Activated naive CD8-positive, alpha-beta T cell treated with anti-CD3 and anti-CD28 coated beads, Interleukin-2, amount 50 U/mL, for 16 hours (primary cell): Measurements from ENCODE around the gene TAF6.

Experiments used
- DNase-seq: peaks from one replicate; pipeline ENCODE4 v3.0.0-alpha.2; 2020; ENCODE audit warnings: low read depth, low spot score

Gene TAF6

DNA sequence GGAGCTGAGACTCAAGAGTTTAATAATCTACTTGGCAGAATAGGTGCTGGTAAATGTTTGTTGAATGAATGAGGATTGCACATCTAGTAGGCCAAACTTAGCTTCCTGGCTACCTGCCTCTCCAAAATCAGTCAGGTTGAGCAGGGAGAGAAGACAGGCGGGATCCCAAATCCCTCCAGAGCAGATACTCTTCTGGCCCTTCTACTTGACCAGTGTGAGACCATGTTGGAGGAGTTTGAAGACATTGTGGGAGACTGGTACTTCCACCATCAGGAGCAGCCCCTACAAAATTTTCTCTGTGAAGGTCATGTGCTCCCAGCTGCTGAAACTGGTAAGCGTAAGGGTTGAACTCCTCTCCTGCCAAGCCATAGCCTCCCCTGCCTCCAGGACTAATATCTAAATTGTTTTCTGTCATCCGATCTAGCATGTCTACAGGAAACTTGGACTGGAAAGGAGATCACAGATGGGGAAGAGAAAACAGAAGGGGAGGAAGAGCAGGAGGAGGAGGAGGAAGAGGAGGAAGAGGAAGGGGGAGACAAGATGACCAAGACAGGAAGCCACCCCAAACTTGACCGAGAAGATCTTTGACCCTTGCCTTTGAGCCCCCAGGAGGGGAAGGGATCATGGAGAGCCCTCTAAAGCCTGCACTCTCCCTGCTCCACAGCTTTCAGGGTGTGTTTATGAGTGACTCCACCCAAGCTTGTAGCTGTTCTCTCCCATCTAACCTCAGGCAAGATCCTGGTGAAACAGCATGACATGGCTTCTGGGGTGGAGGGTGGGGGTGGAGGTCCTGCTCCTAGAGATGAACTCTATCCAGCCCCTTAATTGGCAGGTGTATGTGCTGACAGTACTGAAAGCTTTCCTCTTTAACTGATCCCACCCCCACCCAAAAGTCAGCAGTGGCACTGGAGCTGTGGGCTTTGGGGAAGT is 5.4 kb upstream of the TAF6 start:
- no peak for DNase-seq

DNA sequence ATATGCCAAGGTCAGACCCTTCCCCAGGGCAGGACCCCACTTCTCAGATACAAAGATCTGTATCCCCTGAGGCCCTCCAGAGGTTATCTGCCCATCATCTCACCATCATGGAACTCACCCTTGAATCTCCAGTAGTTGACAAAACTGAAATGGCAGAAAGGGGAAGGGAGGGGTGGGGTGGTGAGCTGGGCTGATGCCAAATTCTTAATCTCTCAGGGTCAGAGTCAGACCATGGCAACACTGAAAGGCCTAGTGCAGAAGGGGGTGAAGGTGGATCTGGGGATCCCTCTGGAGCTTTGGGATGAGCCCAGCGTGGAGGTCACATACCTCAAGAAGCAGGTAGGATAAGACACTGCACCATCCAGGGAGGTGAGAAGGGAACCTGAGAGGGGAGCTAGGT is 3.4 kb upstream of the TAF6 start:
- no peak for DNase-seq

- no peak for DNase-seq
Measured at GRCh38 chr7:100122067-100122466, 2.9 kb upstream of the TAF6 start.

GRCh38 chr7:100120733-100121036 is 1.5 kb upstream of the TAF6 start:
- DNase-seq: no peak

GRCh38 chr7:100119970-100120732 is 993 bp upstream of the TAF6 start:
- DNase-seq: peak; percentile 43

DNA sequence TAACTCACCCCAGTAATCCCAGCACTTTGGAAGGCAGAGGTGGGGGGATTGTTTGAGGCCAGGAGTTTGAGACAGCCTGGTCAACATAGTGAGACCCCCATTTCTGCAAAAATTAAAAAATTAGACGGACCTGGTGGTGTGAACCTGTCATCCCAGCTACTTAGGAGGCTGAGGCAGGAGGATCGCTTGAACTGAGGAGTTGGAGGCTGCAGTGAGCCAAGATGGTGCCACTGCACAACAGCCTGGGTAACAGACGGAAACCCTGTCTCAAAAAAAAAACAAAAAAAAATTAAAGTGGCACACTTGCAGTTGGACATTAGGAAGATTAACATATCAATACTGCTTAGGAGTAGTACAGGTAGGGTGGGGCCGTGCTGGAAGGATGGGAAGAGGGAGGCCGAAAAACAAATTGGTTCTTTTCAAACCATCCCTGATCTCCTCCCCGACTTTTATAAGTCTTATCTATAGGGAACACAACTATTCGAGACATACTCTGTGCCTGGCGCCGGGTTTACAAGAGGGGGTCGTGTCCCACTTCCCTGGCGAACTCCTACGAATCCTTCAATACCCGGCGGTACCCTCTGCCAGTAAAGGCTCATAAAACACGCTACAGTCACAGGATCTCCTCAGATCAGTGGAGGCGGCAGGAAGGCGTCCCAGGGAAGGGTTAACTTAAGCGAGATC is 628 bp downstream of the TAF6 start:
- no peak for DNase-seq

GRCh38 chr7:100115026-100115425 is 4.1 kb downstream of the TAF6 start:
- DNase-seq: no peak

DNA sequence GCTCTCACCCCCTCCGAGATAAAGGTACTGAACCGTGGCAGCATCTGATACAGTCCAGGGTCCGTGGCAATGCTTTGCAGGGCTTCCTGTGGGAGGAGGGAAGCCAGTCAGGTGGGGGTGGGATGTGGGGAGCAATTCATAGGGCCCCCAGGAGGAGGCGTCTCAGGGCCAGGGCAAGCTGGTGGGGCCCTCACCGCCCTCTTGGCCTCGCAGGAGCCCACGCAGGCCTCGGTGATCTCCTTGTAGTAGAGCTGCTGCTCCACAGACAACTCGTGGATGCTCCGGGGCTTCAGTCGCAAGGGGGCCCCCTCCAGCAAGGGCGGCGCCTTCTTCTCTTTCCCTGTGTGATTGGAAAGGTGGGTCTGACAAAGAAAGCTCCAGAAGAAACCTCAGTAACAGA is 7.2 kb downstream of the TAF6 start:
- DNase-seq: no peak

- no peak for DNase-seq
Measured at GRCh38 chr7:100111156-100111555, 8.0 kb downstream of the TAF6 start.

- DNase-seq: no peak
Measured at GRCh38 chr7:100109521-100110163, 9.5 kb downstream of the TAF6 start.

DNA sequence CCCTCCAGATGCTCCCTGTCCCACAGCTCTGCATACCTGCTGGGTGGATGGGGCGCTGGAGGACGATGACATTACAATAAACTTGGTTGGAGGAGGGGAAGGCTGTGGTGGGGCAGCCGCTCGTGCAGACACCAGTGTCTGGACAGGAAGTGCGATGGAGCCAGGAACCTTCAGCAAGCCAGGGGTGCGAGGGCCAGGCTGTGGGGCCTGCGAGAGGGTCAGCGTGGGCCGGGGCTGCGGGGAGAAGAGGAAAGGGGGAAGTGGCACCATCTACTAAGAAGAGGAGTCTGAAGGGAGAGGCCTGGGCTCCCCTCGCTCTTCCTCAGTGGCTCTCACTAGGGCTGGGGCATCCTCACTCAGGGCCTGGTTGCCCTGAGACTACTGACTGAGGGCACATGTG is 11.3 kb downstream of the TAF6 start:
- DNase-seq: no peak

DNA sequence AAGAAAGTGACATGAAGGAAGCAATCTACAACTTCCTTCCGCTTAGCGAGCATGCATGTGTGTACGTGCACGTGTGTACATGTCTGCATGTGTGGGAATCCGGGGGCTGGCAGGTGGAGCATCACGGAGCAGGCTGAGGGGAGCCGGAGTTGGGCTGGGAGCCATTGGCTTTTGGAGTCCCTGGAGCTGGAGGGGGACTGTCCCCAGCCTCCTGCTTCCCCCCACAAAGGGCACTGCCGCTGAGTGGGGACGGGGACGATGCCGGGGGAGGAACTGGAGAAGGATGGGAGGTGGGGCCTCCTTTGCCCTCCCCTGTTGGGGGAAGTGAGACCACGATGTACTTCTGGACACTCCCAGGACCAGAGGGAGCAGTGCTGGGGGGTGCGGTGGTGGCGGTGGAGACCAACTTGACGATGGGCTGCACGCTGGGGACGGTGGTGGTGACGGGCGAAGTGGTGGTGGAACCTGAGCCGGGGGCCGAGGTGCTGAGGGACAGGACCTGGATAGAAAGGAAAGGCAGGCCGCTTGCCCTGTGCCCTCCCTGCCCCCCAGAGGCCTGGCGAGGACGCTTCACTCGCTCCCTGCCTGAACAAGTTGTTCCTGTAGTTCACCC is 11.9 kb downstream of the TAF6 start:
- no peak for DNase-seq

- DNase-seq: no peak
Measured at GRCh38 chr7:100106633-100107032, 12.5 kb downstream of the TAF6 start.

DNA sequence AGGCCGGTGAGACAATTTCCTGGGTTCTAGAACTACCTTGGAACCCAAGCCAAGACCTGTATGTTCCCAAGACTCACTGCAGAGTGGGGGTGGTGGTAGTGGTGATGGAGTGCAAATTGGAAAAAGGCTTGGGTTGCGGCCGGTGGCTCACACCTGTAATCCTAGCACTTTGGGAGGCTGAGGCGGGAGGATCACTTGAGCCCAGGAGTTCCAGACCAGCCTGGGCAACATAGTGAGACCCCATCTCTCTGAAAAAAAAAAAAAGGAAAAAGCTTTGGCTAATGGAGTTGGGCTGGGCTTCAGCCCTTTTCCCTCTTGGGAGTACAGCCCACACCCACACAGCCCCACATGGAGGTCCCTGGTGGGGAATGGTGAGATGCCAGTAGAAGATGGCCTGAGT is 13.6 kb downstream of the TAF6 start:
- no peak for DNase-seq

DNA sequence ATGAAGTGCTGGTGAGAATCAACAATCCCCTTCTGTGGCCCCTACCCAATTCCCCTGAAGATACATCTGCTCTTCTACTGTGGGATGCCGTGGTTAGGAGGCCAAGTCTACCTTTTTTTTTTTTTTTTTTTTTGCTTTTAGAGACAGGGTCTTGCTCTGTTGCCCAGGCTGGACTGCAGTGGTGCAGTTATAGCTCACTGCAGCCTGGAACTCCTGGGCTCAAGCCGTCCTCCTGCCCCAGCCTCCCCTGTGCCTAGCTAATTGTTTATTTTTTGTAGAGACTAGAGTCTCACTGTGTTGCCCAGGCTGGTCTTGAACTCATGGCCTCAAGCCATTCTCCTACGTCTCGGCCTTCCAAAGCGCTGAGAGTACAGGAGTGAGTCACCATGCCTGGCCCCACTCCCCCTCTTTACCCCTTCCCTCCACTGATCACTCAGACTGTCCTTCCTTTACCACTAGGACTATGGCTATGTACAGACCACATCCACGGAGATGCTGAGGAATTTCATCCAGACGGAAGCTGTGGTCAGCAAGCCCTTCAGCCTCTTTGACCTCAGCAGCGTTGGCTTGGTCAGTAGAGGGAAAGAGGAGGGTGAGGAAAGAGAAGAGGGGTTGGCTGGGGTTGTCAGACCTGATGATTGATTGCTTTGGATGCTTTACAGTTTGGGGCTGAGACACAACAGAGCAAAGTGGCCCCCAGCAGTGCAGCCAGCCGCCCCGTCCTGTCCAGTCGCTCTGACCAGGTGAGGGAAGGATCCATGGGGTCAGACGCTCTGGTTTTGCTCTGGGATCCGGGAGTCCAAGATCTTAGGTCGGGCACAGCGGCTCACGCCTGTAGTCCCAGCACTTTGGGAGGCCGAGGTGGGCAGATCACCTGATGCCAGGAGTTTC is 16.0 kb downstream of the TAF6 start:
- DNase-seq: no peak

GRCh38 chr7:100101016-100101862 is 17.9 kb downstream of the TAF6 start, which contains the start of the genes AP4M1 and MCM7:
Gene AP4M1, plus strand, starts transcription at chr7:100101643. Its CDS starts 72 bp downstream, at chr7:100101715.
Gene MCM7, minus strand, starts transcription at chr7:100101397. Its CDS starts 103 bp downstream, at chr7:100101294.
- peak; percentile 91 for DNase-seq

DNA sequence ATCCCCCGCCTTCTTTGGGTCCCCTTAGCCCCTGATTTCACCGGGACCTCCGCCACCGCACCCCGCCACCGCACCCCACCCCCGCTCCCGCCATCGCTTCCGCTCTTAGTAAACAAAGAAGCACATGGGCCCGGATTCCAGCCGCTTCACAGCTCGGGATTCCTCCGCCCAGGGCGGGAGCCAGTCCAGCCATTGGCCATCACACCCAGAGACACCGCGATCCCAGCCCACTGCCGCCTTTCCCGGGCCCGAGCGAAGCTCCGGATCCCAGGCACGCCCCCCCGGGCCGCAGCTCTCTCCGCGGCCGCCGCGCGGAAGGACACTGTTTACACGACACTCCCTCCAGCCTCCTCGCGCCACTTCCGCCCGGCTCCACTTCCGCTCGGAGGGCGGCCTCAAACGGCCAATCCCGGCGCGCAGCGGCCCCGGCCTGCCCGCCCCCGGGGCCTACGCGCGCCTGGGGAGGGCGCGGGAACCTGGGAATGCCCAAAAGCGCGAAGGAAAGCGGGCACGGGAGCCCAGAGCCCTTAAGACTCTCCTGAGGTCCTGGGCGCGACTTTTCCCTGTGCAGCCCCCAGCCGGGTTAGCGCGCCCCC is 18.6 kb downstream of the TAF6 start:
- DNase-seq: peak; percentile 66

- DNase-seq: no peak
Measured at GRCh38 chr7:100099452-100099851, 19.7 kb downstream of the TAF6 start.

GRCh38 chr7:100098913-100099312 is 20.2 kb downstream of the TAF6 start:
- DNase-seq: no peak
